WERI-Rb-1 (cell line): Measurements from ENCODE around the gene AEBP1.

Source experiments
- DNase-seq: peaks from one replicate; pipeline ENCODE4 v3.0.0-alpha.2; 2020
- H3K27ac ChIP-seq: fragments of 250-450 bp; sonication (Bioruptor Pico); 2 replicates; pipeline ENCODE4 v1.5.1; 2020; ENCODE audit warnings: mild to moderate bottlenecking, moderate library complexity
- H3K27me3 ChIP-seq: fragments of 250-450 bp; sonication (Bioruptor Pico); 2 replicates; pipeline ENCODE4 v1.5.1; 2021; ENCODE audit warnings: mild to moderate bottlenecking, low read depth, moderate library complexity; ENCODE audit not compliant: insufficient read depth, severe bottlenecking
- H3K36me3 ChIP-seq: fragments of 250-450 bp; sonication (Bioruptor Pico); 2 replicates; pipeline ENCODE4 v1.5.1; 2020; ENCODE audit warnings: mild to moderate bottlenecking, moderate library complexity
- H3K4me3 ChIP-seq: 2 replicates; pipeline ENCODE4 v1.5.1; 2011; ENCODE audit warnings: low read depth, mild to moderate bottlenecking, control low read depth, low read length
- H3K9me3 ChIP-seq: fragments of 250-450 bp; sonication (Bioruptor Pico); 2 replicates; pipeline ENCODE4 v1.5.1; 2021; ENCODE audit warnings: mild to moderate bottlenecking, moderate library complexity; ENCODE audit not compliant: severe bottlenecking
- TF ChIP-seq, protein P1 (sequence below): IDR thresholded peaks from 2 replicates; pipeline ENCODE4 v1.5.1; 2011; ENCODE audit warnings: low read depth, mild to moderate bottlenecking, control low read depth, inconsistent platforms, low read length

The AEBP1 gene

DNA sequence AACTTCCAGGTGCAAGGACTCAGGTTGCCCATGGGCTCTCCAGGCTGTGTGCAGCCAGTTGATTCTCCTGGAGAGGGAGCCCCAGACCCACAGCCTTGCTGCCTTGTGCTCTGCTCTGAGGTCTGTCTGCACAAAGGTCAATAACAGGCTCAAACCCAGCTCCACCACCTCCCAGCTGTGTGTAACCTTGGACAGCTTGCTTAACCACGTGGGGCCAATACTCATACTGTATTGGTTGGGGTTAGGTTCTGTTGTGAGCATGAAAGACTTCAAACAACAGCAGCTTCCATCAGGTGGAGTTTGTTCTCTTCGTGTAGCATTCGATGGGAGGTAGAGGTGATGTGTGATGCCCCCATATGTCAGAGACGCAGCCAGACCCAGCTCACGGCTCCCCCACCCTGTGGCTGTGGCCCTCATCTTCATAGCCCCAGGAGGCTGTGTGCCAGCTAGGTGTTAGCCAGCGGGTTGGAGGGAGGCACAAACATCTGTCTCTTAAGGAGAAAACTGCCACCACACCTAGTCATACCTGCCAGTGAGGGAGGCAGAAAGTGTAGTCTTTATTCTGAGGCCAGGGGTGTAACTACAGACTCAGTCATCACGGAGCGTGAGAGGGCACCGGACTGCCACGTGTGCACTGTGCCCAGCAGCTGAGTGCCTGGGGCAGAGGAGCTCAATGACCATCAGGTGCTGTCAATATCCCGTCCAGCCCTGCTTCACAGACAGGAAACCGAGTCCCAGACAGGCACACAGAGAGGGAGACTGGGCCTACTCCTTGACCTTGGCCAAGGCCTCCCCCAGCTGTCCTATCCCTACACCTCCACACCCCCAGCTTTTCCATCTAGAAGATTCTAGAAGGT is 27.3 kb downstream of the AEBP1 start:
- Histone ChIP-seq H3K4me3 (no peak overlapping the region), H3K36me3 (no peaks in the 10 kb centered on the region), H3K27me3 (no peaks in the 10 kb centered on the region), H3K9me3 (no peaks in the 10 kb centered on the region), H3K27ac (no peak overlapping the region; the same call in 1 of the 2 replicates)
- TF ChIP-seq, protein P1, sequence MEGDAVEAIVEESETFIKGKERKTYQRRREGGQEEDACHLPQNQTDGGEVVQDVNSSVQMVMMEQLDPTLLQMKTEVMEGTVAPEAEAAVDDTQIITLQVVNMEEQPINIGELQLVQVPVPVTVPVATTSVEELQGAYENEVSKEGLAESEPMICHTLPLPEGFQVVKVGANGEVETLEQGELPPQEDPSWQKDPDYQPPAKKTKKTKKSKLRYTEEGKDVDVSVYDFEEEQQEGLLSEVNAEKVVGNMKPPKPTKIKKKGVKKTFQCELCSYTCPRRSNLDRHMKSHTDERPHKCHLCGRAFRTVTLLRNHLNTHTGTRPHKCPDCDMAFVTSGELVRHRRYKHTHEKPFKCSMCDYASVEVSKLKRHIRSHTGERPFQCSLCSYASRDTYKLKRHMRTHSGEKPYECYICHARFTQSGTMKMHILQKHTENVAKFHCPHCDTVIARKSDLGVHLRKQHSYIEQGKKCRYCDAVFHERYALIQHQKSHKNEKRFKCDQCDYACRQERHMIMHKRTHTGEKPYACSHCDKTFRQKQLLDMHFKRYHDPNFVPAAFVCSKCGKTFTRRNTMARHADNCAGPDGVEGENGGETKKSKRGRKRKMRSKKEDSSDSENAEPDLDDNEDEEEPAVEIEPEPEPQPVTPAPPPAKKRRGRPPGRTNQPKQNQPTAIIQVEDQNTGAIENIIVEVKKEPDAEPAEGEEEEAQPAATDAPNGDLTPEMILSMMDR, result peak; percentile 94
- peak; percentile 79 for DNase-seq

DNA sequence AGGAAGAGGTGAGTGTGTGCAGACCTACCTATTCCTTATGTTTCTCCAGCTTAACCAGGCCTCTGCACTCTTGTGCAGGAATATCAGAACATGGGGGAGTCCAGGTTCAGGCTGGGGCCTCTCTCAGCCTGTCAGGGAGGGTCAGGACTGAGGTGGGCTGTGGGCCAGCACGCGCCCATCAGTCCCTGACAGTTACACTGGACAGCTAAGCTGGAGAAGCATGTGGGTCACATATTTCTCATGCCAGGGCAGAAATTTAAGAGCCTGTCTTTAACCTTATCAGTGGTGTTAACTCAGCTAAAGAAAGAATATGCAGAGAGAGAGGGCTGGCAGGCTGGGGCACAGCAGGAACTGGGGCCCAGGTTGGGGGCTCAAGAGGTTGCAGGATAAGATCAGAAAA is 27.9 kb downstream of the AEBP1 start:
- TF ChIP-seq, protein P1, result no peak
- Histone ChIP-seq H3K27ac (no peak overlapping the region; the same call in 1 of the 2 replicates), H3K9me3 (no peaks in the 10 kb centered on the region), H3K36me3 (no peaks in the 10 kb centered on the region), H3K27me3 (no peaks in the 10 kb centered on the region), H3K4me3 (no peak overlapping the region)
- DNase-seq, result no peak

DNA sequence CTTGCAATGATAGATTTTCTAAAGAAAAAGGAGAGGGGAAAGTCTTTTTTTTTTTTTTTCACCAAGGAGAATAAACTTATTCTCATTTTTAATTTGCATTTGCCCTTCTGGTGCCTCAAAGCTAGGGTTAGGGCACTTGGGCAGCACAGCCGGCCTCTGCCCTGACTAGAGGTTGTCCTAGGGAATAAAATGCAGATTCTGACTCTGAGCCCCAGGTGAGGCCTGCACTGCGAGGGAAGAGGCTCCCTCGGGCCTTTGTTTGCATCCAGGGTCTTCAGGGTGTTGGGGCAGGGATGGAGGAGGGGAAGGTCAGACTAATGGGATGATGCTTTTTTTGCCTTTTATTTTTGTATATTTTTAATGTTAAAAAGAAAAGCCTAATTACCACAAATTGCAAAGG is 29.1 kb downstream of the AEBP1 start:
- no peak for DNase-seq
- H3K9me3 ChIP-seq, result no peaks in the 10 kb centered on the region
- no peak overlapping the region for H3K27ac ChIP-seq
- TF ChIP-seq, protein P1, result no peak
- no peak overlapping the region for H3K4me3 ChIP-seq
- no peaks in the 10 kb centered on the region for H3K36me3 ChIP-seq
- H3K27me3 ChIP-seq, result no peaks in the 10 kb centered on the region

DNA sequence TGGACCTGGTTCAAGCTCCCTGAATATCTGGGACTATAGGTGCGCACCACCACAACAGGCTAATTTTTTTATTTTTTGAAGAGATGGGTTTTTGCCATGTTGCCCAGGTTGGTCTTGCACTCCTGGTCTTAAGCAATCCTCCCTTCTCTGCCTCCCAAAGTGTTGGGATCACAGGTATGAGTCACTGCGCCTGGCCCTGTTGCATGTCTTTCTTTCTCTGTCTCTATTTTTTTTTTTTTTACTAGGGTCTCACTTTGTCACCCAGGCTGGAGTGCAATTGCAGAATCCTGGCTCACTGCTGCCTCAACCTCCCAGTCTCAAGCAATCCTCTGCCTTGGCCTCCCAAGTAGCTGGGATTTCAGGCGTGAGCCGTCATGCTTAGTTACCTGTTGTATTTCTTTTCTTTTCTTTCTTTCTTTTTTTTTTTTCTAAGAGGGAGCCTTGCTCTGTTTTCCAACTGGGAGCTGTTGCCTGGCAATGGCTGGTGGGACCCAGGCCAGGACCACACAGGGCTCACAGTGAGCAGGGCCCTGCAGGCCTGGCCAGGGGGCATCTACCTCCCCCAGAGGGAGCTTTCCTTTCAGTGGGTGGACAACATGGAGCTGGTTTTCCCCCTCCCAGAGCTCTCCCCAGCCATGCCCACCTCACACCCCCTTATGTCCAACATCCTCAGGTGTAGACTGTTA is 30.9 kb downstream of the AEBP1 start:
- no peaks in the 10 kb centered on the region for H3K36me3 ChIP-seq
- peak overlapping the region; percentile 43; the same call in 1 of the 2 replicates for H3K27ac ChIP-seq
- H3K4me3 ChIP-seq, result no peak overlapping the region
- H3K9me3 ChIP-seq, result no peaks in the 10 kb centered on the region
- no peaks in the 10 kb centered on the region for H3K27me3 ChIP-seq
- TF ChIP-seq, protein P1, result no peak
- no peak for DNase-seq

DNA sequence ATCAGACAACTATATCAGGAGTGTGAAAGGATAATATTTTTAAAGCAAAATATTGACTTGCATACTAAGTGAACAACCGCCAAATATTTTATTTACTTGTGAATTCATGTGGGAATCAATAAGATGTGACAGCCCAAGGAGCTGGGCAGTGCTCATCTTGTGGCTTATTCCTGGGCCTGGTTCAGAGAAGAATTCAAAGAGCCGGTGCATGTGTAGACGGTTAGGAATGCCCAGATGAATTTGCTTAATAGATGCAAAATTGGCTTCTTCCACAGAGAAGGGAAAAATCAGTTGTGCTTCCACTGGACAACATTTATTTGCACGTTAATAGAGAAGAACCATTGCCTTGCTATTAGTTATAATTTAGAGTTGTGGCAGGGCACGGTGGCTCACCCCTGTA is 32.6 kb downstream of the AEBP1 start:
- no peaks in the 10 kb centered on the region for H3K9me3 ChIP-seq
- H3K36me3 ChIP-seq, result no peaks in the 10 kb centered on the region
- peak overlapping the region; percentile 43 for H3K27ac ChIP-seq
- no peak for DNase-seq
- H3K4me3 ChIP-seq, result no peak overlapping the region
- H3K27me3 ChIP-seq, result no peaks in the 10 kb centered on the region
- TF ChIP-seq, protein P1, result no peak
